NB4 (cell line): ENCODE measurements around the gene PITPNC1.

Experiments used
- DNase-seq: peaks from one replicate; pipeline ENCODE4 v3.0.0; 2010; ENCODE audit warnings: low read depth
- H3K4me3 ChIP-seq: one replicate; pipeline ENCODE4 v1.5.1; 2011; ENCODE audit warnings: mild to moderate bottlenecking, low read depth, low read length, moderate library complexity
- MYC ChIP-seq: IDR thresholded peaks from 2 replicates; pipeline ENCODE4 v1.6.1; 2011; ENCODE audit warnings: low read depth, low read length
- POLR2A ChIP-seq: IDR thresholded peaks from 2 replicates; pipeline ENCODE4 v1.6.1; 2011; ENCODE audit warnings: mild to moderate bottlenecking; ENCODE audit not compliant: insufficient read length; ENCODE audit errors: extremely low read depth
- TF ChIP-seq, protein P1 (sequence below): IDR thresholded peaks from one replicate; pipeline ENCODE4 v1.5.1; 2012; ENCODE audit warnings: low read depth, low read length
- TF ChIP-seq, protein P2 (sequence below): IDR thresholded peaks from 2 replicates; pipeline ENCODE4 v1.6.1; 2011; ENCODE audit warnings: low read depth, low read length

The PITPNC1 gene

DNA sequence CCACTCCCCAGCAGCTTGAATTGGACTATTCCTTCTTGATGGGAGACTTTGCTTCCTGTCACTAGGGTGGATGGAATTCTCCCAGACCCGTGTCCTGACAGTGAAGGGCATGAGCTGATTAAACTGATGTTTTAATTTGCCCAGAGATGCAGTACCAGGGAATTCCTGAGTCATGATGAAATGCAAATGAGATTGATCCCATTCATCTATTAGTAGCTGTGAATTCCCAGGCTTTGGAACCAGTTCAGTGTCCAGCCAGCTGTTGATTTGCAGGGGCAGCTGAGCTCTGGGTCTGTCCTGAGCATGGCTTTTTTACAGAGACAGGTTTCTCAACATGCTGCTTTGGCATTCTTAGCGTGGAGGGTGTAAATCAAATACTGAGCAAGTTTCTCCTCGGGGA lies 157.9 kb downstream of the PITPNC1 start:
- no peak overlapping the region for H3K4me3 ChIP-seq
- DNase-seq: no peak
- TF ChIP-seq, protein P1, sequence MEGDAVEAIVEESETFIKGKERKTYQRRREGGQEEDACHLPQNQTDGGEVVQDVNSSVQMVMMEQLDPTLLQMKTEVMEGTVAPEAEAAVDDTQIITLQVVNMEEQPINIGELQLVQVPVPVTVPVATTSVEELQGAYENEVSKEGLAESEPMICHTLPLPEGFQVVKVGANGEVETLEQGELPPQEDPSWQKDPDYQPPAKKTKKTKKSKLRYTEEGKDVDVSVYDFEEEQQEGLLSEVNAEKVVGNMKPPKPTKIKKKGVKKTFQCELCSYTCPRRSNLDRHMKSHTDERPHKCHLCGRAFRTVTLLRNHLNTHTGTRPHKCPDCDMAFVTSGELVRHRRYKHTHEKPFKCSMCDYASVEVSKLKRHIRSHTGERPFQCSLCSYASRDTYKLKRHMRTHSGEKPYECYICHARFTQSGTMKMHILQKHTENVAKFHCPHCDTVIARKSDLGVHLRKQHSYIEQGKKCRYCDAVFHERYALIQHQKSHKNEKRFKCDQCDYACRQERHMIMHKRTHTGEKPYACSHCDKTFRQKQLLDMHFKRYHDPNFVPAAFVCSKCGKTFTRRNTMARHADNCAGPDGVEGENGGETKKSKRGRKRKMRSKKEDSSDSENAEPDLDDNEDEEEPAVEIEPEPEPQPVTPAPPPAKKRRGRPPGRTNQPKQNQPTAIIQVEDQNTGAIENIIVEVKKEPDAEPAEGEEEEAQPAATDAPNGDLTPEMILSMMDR: no peak
- no peak for TF ChIP-seq POLR2A
- TF ChIP-seq, protein P2, sequence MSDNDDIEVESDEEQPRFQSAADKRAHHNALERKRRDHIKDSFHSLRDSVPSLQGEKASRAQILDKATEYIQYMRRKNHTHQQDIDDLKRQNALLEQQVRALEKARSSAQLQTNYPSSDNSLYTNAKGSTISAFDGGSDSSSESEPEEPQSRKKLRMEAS: no peak
- no peak for TF ChIP-seq MYC

DNA sequence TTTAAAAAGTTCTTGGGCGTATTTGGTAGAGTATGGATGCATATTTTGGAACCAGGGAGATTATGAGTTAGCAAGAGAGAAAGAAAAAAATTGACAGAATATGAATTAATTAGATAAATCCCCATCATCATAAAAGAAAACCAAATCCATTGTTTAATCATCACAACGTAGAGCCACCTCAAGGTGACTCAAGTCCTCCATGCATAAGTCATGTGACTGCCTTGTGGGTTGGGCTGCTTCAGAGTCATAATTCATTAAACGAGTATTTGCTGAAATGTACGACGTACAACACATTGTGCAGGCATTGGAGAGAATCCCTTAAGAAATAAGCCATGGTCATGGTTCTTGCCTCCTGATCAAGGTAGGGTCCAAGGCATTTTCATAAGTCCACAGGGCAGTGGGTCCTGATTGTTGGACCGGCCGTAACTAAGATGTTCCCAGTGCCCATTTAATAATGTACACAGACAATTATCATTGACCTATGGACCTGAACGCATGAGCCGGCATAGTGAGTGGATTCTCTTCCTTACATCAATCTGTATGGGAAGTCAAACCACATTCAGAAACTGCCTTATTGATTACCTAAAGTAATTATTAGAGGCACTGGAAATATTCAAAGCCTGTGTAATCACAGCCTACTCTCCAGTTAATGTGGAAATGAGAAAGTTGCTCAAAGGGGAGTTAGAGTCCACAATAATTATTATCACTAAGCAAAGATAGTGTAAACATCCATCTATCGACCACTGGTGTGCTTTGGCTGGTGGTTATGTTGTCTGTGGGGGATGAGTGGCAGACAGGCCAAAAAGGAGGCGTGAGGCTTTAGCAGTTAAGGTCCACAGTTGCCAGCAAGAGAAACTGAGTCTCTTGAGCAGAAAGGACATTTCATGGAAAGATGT lies 165.4 kb downstream of the PITPNC1 start:
- TF ChIP-seq POLR2A (no peak), MYC (no peak)
- TF ChIP-seq, protein P1: no peak
- TF ChIP-seq, protein P2: no peak
- H3K4me3 ChIP-seq: no peak overlapping the region
- no peak for DNase-seq

DNA sequence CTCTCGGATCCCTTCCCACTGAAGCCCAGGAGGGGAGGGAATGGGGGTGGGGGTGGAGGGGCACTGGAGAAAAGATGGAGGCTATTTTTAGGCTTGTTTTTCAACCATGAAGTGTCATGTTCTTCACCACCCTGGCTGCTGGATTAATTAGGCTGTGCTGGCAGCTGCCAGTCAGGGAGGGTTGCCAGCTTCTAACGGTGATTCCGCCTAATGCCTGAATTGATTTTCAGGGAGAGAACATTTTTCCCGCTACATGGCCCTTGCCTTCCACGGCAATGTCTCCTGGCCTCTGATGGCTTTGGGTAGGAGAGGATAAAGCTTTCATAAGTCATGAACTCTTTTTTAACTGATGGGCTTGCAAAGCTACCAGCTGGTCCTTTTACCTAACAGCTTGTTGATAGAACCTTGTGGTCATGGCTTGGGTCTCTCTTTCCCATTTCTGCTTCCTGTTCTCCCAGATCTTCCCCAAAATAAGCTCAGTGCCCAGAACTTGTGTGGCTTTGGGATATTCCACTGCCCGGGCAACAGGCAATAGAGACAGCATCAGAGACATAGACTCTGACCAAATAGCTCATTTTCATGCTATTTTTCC lies 167.4 kb downstream of the PITPNC1 start:
- TF ChIP-seq, protein P1: no peak
- TF ChIP-seq, protein P2: no peak
- TF ChIP-seq MYC (no peak), POLR2A (no peak)

DNA sequence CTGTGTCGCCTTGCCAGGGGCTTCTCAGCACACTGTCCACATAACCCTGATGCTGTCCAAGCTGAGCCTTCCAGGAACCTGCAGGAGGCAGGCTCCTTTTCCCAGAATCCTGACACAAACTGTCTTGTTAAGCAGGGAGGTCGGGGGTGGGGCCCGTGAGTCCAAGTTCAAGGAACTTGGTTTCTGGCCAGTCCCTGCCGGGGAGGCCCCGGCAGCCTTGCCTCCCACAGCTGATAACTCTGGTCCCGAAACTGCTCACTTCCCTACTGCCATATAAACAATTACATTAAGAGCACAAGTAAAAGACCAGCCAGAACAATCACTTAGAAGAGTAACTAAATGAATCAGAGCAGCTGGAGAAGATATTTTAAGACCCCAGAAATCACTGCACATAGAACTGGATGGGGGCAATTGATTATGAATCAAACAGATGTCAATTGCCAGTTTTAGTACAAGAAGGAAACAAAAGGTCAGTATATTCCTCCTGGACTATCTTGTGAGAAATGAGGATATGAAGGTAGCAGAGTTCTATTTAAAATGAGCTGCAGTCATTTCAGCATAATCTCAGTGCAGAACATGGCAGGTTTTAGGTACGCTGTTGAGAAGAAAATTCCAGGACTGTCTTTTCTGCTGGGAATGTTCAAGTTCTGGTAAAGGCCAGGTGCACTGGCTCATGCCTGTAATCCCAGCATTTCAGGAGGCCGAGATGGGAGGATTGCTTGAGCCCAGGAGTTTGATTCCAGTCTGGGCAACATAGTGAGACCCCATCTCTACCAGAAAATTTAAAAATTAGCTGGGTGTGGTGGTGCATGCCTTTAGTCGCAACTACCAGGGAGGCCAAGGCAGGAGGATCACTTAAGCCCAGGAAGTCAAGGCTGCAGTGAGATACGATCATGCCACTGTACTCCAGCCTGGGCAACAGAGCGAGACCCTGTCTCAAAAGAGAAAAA lies 169.8 kb downstream of the PITPNC1 start:
- H3K4me3 ChIP-seq: no peak overlapping the region
- no peak for DNase-seq
- TF ChIP-seq, protein P2: no peak
- no peak for TF ChIP-seq POLR2A
- no peak for TF ChIP-seq MYC
- TF ChIP-seq, protein P1: no peak

More for the DNA sequence above, 167.4 kb downstream of the PITPNC1 start:
- no peak for DNase-seq
- no peak overlapping the region for H3K4me3 ChIP-seq

DNA sequence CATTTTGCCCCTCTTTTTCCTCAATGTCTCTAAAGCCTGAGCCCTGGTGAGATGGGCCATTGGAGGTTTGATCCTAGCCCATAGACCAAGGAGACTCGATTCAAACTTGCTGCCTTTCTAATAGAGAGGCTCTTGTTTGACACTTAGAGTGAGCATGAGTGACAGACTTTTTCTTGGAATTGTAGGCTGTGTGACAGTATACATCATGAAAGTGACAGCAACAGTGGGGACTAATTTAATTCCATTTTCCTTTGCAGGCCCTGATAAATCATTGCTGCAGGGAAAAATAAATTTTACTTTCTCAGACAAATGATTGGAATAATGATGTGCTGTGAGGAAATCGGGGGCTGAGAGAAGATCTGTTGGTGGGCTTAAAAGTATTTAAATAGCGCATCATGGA lies 171.6 kb downstream of the PITPNC1 start:
- H3K4me3 ChIP-seq: no peak overlapping the region
- TF ChIP-seq, protein P2: no peak
- TF ChIP-seq POLR2A (no peak), MYC (no peak)
- TF ChIP-seq, protein P1: no peak
- no peak for DNase-seq
